HEK293 (cell line): ENCODE measurements around the gene ATP1A3.
A peak's percentile ranks its signal among the peaks of the same experiment; 100 is the strongest.

Experiments used
- CTCF ChIA-PET: fragments of 350-600 bp; formaldehyde crosslinking; extraction: SDS; loops from one replicate; lab custom pipeline; 2021; ENCODE audit warnings: antibody characterized with exemption; lab: Yijun Ruan, JAX
- POLR2A ChIA-PET: fragments of 300-600 bp; formaldehyde crosslinking; extraction: SDS; loops from one replicate; lab custom pipeline; 2020; ENCODE audit warnings: antibody characterized with exemption, inconsistent platforms; lab: Yijun Ruan, JAX
- H3K27ac ChIP-seq: fragments of 200-500 bp; sonication (Bioruptor generic); 2 replicates; pipeline ENCODE4 v1.5.1; 2014; ENCODE audit warnings: low read depth, low read length, control low read depth, inconsistent platforms; ENCODE audit errors: extremely low read depth
- H3K36me3 ChIP-seq, 2 experiments: fragments of 200-500 bp in 1 of 2; sonication (Bioruptor generic) in 1 of 2; 1 replicate in 1 of 2; 2 replicates in 1 of 2; pipeline ENCODE4 v1.5.1; 2014 to 2017; ENCODE audit warnings: inconsistent platforms in 2 of 2, low read length in 2 of 2; ENCODE audit not compliant: control insufficient read depth in 2 of 2, insufficient read depth in 1 of 2
- H3K4me1 ChIP-seq: fragments of 200-500 bp; sonication (Bioruptor generic); 2 replicates; pipeline ENCODE4 v1.5.1; 2014; ENCODE audit warnings: mild to moderate bottlenecking, low read length, inconsistent platforms; ENCODE audit not compliant: control insufficient read depth, insufficient read depth
- H3K4me3 ChIP-seq: 2 replicates; pipeline ENCODE4 v1.5.1; 2011; ENCODE audit warnings: low read depth, mild to moderate bottlenecking, control low read depth, low read length, moderate library complexity
- H3K9me3 ChIP-seq: fragments of 200-500 bp; sonication (Bioruptor generic); 2 replicates; pipeline ENCODE4 v1.5.1; 2014; ENCODE audit warnings: low read depth, low read length, inconsistent platforms; ENCODE audit not compliant: control insufficient read depth, insufficient read depth
- BCL6B ChIP-seq: fragments of 450-650 bp; formaldehyde crosslinking; IDR thresholded peaks from 2 replicates; pipeline ENCODE4 v1.5.1; 2017; ENCODE audit warnings: missing biosample characterization, missing genetic modification characterization
- EGR2 ChIP-seq: fragments of 450-650 bp; formaldehyde crosslinking; IDR thresholded peaks from 2 replicates; pipeline ENCODE4 v1.5.1; 2016; ENCODE audit warnings: low read depth, missing biosample characterization, missing genetic modification characterization
- GLI4 ChIP-seq: fragments of 450-650 bp; formaldehyde crosslinking; IDR thresholded peaks from 2 replicates; pipeline ENCODE4 v1.5.1; 2016; ENCODE audit warnings: missing biosample characterization, missing genetic modification characterization
- KLF1 ChIP-seq: fragments of 450-650 bp; formaldehyde crosslinking; IDR thresholded peaks from 2 replicates; pipeline ENCODE4 v1.5.1; 2016; ENCODE audit warnings: missing biosample characterization, missing genetic modification characterization
- PBX3 ChIP-seq: sonication (generic); formaldehyde crosslinking; IDR thresholded peaks from 2 replicates; pipeline ENCODE4 v1.8.1; 2022; ENCODE audit warnings: mild to moderate bottlenecking, moderate library complexity, missing genetic modification reagents
- SCRT1 ChIP-seq: fragments of 450-650 bp; formaldehyde crosslinking; IDR thresholded peaks from 2 replicates; pipeline ENCODE4 v1.5.1; 2016; ENCODE audit warnings: missing biosample characterization, missing genetic modification characterization, borderline replicate concordance
- WT1 ChIP-seq: fragments of 450-650 bp; formaldehyde crosslinking; IDR thresholded peaks from 2 replicates; pipeline ENCODE4 v1.5.1; 2016; ENCODE audit warnings: missing biosample characterization, missing genetic modification characterization
- ZFHX2 ChIP-seq: fragments of 450-650 bp; formaldehyde crosslinking; conservative IDR thresholded peaks from 2 replicates; pipeline ENCODE4 v1.5.1; 2016; ENCODE audit warnings: missing biosample characterization, missing genetic modification characterization
- ZNF112 ChIP-seq: fragments of 450-650 bp; formaldehyde crosslinking; IDR thresholded peaks from 2 replicates; pipeline ENCODE4 v1.5.0; 2017; ENCODE audit warnings: missing biosample characterization, missing genetic modification characterization
- ZNF114 ChIP-seq: fragments of 450-650 bp; formaldehyde crosslinking; IDR thresholded peaks from 2 replicates; pipeline ENCODE4 v1.5.0; 2017; ENCODE audit warnings: missing biosample characterization, missing genetic modification characterization
- ZNF155 ChIP-seq: fragments of 450-650 bp; formaldehyde crosslinking; IDR thresholded peaks from 2 replicates; pipeline ENCODE4 v1.5.1; 2016; ENCODE audit warnings: missing biosample characterization, missing genetic modification characterization
- ZNF157 ChIP-seq: fragments of 450-650 bp; formaldehyde crosslinking; IDR thresholded peaks from 2 replicates; pipeline ENCODE4 v1.5.1; 2016; ENCODE audit warnings: missing biosample characterization, missing genetic modification characterization
- ZNF18 ChIP-seq: fragments of 450-650 bp; formaldehyde crosslinking; IDR thresholded peaks from 2 replicates; pipeline ENCODE4 v1.5.1; 2016; ENCODE audit warnings: missing biosample characterization, missing genetic modification characterization
- ZNF202 ChIP-seq: fragments of 450-650 bp; formaldehyde crosslinking; IDR thresholded peaks from 2 replicates; pipeline ENCODE4 v1.5.1; 2016; ENCODE audit warnings: missing biosample characterization, missing genetic modification characterization, borderline replicate concordance
- ZNF239 ChIP-seq: fragments of 450-650 bp; formaldehyde crosslinking; IDR thresholded peaks from 2 replicates; pipeline ENCODE4 v1.5.1; 2016; ENCODE audit warnings: missing biosample characterization, missing genetic modification characterization
- ZNF248 ChIP-seq: fragments of 450-650 bp; formaldehyde crosslinking; IDR thresholded peaks from 2 replicates; pipeline ENCODE4 v1.5.1; 2017; ENCODE audit warnings: missing biosample characterization, missing genetic modification characterization
- ZNF398 ChIP-seq: fragments of 450-650 bp; formaldehyde crosslinking; IDR thresholded peaks from 2 replicates; pipeline ENCODE4 v1.5.1; 2017; ENCODE audit warnings: missing biosample characterization, missing genetic modification characterization
- ZNF521 ChIP-seq: fragments of 450-650 bp; formaldehyde crosslinking; IDR thresholded peaks from 2 replicates; pipeline ENCODE4 v1.5.1; 2017; ENCODE audit warnings: missing biosample characterization, mild to moderate bottlenecking, missing genetic modification characterization
- ZNF544 ChIP-seq: fragments of 450-650 bp; formaldehyde crosslinking; IDR thresholded peaks from 2 replicates; pipeline ENCODE4 v1.5.0; 2017; ENCODE audit warnings: missing biosample characterization, missing genetic modification characterization
- ZNF548 ChIP-seq: fragments of 450-650 bp; formaldehyde crosslinking; IDR thresholded peaks from 2 replicates; pipeline ENCODE4 v1.5.1; 2016; ENCODE audit warnings: missing biosample characterization, missing genetic modification characterization
- ZNF580 ChIP-seq: fragments of 450-650 bp; formaldehyde crosslinking; IDR thresholded peaks from 2 replicates; pipeline ENCODE4 v1.5.1; 2016; ENCODE audit warnings: missing biosample characterization, missing genetic modification characterization
- ZNF621 ChIP-seq: fragments of 450-650 bp; formaldehyde crosslinking; IDR thresholded peaks from 2 replicates; pipeline ENCODE4 v1.5.1; 2017; ENCODE audit warnings: missing biosample characterization, missing genetic modification characterization
- ZNF658 ChIP-seq: fragments of 450-650 bp; formaldehyde crosslinking; IDR thresholded peaks from 2 replicates; pipeline ENCODE4; 2016; ENCODE audit warnings: missing biosample characterization, missing genetic modification characterization
- ZNF707 ChIP-seq: fragments of 450-650 bp; formaldehyde crosslinking; IDR thresholded peaks from 2 replicates; pipeline ENCODE4 v1.5.1; 2016; ENCODE audit warnings: missing biosample characterization, missing genetic modification characterization
- ZNF747 ChIP-seq: fragments of 450-650 bp; formaldehyde crosslinking; IDR thresholded peaks from 2 replicates; pipeline ENCODE4 v1.5.1; 2016; ENCODE audit warnings: missing biosample characterization, missing genetic modification characterization
- ZNF776 ChIP-seq: fragments of 450-650 bp; formaldehyde crosslinking; IDR thresholded peaks from 2 replicates; pipeline ENCODE4 v1.5.0; 2017; ENCODE audit warnings: missing biosample characterization, missing genetic modification characterization, borderline replicate concordance
- ZNF785 ChIP-seq: fragments of 450-650 bp; formaldehyde crosslinking; IDR thresholded peaks from 2 replicates; pipeline ENCODE4 v1.5.1; 2016; ENCODE audit warnings: missing biosample characterization, missing genetic modification characterization
- ZNF791 ChIP-seq: fragments of 450-650 bp; formaldehyde crosslinking; IDR thresholded peaks from 2 replicates; pipeline ENCODE4 v1.5.1; 2016; ENCODE audit warnings: missing biosample characterization, missing genetic modification characterization
- ZSCAN18 ChIP-seq: fragments of 450-650 bp; formaldehyde crosslinking; IDR thresholded peaks from 2 replicates; pipeline ENCODE4 v1.5.1; 2016; ENCODE audit warnings: missing biosample characterization, missing genetic modification characterization

ATP1A3 gene

GRCh38 chr19:41918653-41919244 is 75.3 kb downstream of the ATP1A3 start:
- ChIA-PET CTCF (interaction anchor here (0.9 to 1.1 kb wide), 2 partner anchors 15 to 46 kb away, joined by 3 to 5 read pairs; no protein-coding TSS in a partner anchor), POLR2A (interaction anchor here (1.3 kb wide), 1 partner anchor 58 kb away, joined by 5 read pairs; the partner anchor contains the start of gene RPS19)
- Histone ChIP-seq H3K4me3 (no peak overlapping the region), H3K27ac (no peak overlapping the region), H3K4me1 (no peaks in the 10 kb centered on the region), H3K36me3 (no peaks in the 10 kb centered on the region), H3K9me3 (no peaks in the 10 kb centered on the region)
- TF ChIP-seq GLI4 (tag by site-specific recombination) (no peak), ZNF791 (tag by site-specific recombination) (peak; percentile 17; the same call in 1 of the 2 replicates), ZNF202 (tag by site-specific recombination) (0 out of 2 replicates have a peak, but pooled peaks have one; percentile 51), ZNF658 (tag by site-specific recombination) (no peak), PBX3 (no peak), ZNF155 (tag by site-specific recombination) (0 out of 2 replicates have a peak, but pooled peaks have one; percentile 11), KLF1 (no peak; the same call in 1 of the 2 replicates), ZNF621 (tag by site-specific recombination) (no peak), WT1 (tag by site-specific recombination) (no peak), ZNF776 (tag by site-specific recombination) (0 out of 2 replicates have a peak, but pooled peaks have one; percentile 25), ZSCAN18 (tag by site-specific recombination) (peak; percentile 47; the same call in 1 of the 2 replicates), ZNF548 (tag by site-specific recombination) (no peak), ZFHX2 (tag by site-specific recombination) (peak; percentile 70), EGR2 (peak; percentile 54), ZNF521 (tag by site-specific recombination) (0 out of 2 replicates have a peak, but pooled peaks have one; percentile 15), ZNF580 (tag by site-specific recombination) (no peak), ZNF157 (tag by site-specific recombination) (peak; percentile 46; the same call in 1 of the 2 replicates), ZNF114 (tag by site-specific recombination) (peak; percentile 82), ZNF707 (tag by site-specific recombination) (0 out of 2 replicates have a peak, but pooled peaks have one; percentile 34), ZNF398 (peak; percentile 4; the same call in 1 of the 2 replicates), ZNF112 (0 out of 2 replicates have a peak, but pooled peaks have one; percentile 4), ZNF18 (tag by site-specific recombination) (peak; percentile 54), ZNF248 (tag by site-specific recombination) (0 out of 2 replicates have a peak, but pooled peaks have one; percentile 11), ZNF747 (tag by site-specific recombination) (0 out of 2 replicates have a peak, but pooled peaks have one; percentile 78), ZNF239 (tag by site-specific recombination) (0 out of 2 replicates have a peak, but pooled peaks have one; percentile 45), ZNF785 (tag by site-specific recombination) (peak; percentile 83; the same call in 1 of the 2 replicates), BCL6B (peak; percentile 52; the same call in 1 of the 2 replicates), SCRT1 (tag by site-specific recombination) (0 out of 2 replicates have a peak, but pooled peaks have one; percentile 19), ZNF544 (tag by site-specific recombination) (peak; percentile 61; the same call in 1 of the 2 replicates)
